ENCODE data around the gene RERE.

DNA sequence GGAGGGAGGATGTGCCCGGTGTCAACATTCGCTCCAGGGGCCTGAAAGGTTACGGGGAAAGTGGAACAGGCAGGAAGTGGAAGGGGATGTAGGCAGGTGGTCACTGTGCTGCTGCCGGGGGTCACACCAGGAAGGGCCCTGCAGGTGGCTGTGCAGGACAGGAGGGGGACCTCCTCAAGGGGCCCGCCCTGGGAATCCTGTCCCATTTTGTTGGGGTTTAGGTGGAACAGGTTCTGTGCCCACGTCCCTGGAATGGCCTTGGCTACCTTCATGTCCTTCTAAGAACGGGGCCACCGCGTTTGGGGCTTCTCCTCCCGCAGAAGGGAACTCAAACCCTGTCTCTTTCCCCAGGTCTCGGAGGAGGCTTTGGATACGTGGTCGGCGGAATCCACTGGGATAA lies 487.6 kb downstream of the RERE start:
- TF ChIP-seq, protein P1, sequence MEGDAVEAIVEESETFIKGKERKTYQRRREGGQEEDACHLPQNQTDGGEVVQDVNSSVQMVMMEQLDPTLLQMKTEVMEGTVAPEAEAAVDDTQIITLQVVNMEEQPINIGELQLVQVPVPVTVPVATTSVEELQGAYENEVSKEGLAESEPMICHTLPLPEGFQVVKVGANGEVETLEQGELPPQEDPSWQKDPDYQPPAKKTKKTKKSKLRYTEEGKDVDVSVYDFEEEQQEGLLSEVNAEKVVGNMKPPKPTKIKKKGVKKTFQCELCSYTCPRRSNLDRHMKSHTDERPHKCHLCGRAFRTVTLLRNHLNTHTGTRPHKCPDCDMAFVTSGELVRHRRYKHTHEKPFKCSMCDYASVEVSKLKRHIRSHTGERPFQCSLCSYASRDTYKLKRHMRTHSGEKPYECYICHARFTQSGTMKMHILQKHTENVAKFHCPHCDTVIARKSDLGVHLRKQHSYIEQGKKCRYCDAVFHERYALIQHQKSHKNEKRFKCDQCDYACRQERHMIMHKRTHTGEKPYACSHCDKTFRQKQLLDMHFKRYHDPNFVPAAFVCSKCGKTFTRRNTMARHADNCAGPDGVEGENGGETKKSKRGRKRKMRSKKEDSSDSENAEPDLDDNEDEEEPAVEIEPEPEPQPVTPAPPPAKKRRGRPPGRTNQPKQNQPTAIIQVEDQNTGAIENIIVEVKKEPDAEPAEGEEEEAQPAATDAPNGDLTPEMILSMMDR (IDR thresholded peaks at IDR 0.05), result no peak
- no peak for TF ChIP-seq TEAD4 (CRISPR knock-in tag; IDR thresholded peaks at IDR 0.05)
- no peak for TF ChIP-seq ZNF416 (CRISPR knock-in tag; IDR thresholded peaks at IDR 0.05)
- no peak for TF ChIP-seq JUN (CRISPR knock-in tag; IDR thresholded peaks at IDR 0.05)

Measured in WTC11 (cell line).